Subcutaneous adipose tissue (tissue), 4 donors: ENCODE results near the gene DAND5. TPM values are rescaled to one million over a fixed set of nuclear protein-coding genes. Genes with fewer than 3 reads are reported as not detected.

Source experiments
- CTCF ChIP-seq: fragments of 450-650 bp; IDR thresholded peaks from one replicate; pipeline ENCODE4 v1.5.1; 2016; ENCODE audit warnings: low read depth, mild to moderate bottlenecking, control low read depth, antibody characterized with exemption, moderate library complexity
- total RNA-seq, 4 donors: library from RNA; depleted of rRNA; stranded (reverse); fragments of >200 nt; gene quantifications; one replicate each; pipeline ENCODE4 v1.1.0, GENCODE V29; 2016

Gene DAND5
- total RNA-seq, 4 donors from 2014 or later = not detected

DNA sequence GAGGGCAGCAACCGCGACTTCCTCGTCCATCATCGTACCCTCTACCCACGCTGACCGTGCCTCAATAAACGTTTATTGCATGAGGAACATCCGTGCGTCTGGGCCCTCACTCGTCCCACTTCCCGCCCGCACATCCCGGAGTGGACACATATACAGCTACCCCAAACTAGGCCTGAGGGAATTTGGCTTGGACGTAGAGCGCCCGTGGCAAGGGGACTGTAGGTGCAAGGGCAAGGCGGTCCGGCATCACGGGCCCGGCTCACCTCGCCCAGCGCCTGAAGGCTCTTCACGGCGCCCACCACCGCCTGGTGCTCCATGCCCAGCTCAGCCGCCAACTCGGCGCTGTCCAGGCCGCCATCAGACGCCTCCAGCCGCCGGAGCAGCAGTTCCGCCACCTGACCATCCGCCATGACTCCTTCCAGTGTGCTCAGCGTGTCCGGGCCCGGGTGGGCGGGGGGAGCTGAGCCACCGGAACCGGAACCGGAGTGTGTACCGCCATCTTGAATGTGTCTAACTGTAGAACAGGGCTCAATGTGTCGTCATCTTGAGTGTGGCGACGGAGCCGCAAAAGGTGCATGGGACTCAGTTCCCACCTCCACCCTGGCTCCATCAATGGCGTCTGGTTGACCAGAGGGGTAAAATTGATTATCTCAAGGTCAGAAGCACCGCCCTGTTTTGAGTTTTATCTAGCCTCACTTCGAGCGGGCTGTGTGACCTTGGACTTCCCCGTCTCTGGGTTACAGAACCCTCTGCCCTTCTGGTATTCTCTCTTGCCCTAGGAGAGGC lies 35.9 kb upstream of the DAND5 start, which contains the start of gene FARSA:
Gene FARSA, minus strand, starts transcription at position 425 of the 786 bp plus-strand sequence. Its CDS starts 15 bp downstream, at position 410.
- no peak for TF ChIP-seq CTCF

DNA sequence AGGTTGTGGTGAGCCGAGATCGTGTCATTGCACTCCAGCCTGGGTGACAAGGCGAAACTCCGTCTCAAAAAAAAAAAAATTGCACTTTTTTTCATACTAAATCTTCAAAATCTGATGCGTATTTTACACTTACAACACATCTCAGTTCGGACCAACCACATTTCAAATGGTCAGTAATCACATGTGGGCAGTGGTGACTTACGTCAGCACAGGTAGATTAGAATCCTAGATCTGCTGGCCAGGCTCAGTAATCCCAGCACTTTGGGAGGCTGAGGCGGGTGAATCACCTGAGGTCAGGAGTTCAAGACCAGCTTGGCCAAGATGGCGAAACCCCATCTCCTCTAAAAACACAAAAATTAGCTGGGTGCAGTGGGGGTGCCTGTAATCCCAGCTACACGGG lies 34.3 kb upstream of the DAND5 start:
- TF ChIP-seq CTCF = no peak

GRCh38 chr19:12936582-12936981 lies 32.8 kb upstream of the DAND5 start:
- no peak for TF ChIP-seq CTCF

DNA sequence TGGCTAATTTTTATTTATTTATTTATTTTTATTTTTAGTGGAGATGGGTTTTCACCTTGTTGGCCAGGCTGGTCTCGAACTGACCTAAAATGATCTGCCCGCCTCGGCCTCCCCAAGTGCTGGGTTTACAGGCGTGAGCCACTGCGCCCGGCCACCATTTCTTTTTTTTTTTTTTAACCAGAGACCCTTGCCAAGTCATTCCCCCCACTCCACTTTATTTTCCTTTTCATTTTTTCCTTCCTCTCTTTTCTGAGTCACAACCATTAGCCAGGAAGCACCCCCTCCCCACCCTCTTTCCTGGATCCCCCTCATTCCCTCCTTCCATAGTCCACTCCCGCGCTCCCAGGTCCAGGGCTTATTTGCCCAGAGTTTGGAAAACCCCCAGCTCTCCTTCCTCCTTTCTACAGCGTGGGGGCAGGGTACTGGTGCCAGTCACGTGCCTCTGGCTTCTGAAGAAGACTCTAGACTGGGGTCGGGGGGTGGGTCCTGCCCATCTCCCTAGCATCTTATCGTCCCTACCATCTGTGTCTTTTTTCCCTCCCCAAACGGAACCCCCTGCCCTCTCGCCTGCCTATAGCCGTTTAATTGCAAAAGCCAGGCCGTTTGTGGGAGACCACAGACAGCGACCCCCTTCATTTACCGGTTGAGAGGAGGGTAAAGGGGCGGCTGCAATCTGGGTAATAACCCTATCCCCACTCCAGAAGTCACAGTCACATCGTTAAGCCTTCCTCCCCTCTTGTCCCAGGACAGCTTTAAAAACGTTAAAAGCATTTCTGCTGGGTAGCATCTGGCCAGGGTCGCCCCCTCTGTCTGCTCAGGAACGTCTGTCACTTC lies 32.1 kb upstream of the DAND5 start:
- no peak for TF ChIP-seq CTCF

GRCh38 chr19:12937927-12938778 lies 31.2 kb upstream of the DAND5 start, which contains the start of gene CALR:
TSS of gene CALR (plus strand) at chr19:12938609. CDS start at chr19:12938680, 71 bp downstream.
- no peak for TF ChIP-seq CTCF

DNA sequence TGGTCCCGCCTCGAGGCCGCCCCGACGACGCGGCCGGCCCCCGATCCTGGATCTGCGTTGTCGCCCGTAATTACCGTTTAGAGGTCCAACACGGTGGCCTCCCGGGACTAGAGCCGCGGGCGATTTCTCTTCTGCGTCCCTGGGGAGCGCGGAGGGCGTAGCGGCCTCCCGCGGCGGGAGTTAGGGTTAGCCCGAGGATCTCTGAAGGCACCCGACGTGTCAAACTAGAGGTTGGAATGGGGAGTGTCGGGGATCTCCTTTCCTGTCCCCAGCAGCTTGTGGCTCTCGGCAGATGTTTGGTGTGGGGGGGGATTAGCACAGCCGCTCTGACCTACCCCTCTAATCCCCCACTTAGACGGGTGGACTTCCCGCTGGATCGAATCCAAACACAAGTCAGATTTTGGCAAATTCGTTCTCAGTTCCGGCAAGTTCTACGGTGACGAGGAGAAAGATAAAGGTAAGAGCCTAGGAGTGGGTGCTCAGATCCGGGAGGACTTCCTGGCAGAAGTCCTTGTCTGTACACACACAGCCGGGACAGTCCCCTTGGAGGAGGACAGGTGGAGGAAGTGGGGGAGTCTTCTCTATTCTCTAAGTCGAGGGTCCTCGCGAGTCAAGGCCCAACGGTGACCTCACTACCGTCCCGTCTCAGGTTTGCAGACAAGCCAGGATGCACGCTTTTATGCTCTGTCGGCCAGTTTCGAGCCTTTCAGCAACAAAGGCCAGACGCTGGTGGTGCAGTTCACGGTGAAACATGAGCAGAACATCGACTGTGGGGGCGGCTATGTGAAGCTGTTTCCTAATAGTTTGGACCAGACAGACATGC lies 30.4 kb upstream of the DAND5 start:
- TF ChIP-seq CTCF = no peak
